Measurements from ENCODE around the gene RNF213. TPM values are rescaled to one million over a fixed set of nuclear protein-coding genes. Genes with fewer than 3 reads are reported as not detected.

RNF213 gene
- total and polyA plus RNA-seq, 2 donors (not counting 1 experiment from before 2014, with no cell fraction given): 36.8 to 245 TPM

GRCh38 chr17:80352991-80353665, 92.5 kb downstream of the RNF213 start:
- no peak for TF ChIP-seq EZH2 (IDR thresholded peaks at IDR 0.05; ENCODE audit: low read length, missing control alignments)
- no peak for TF ChIP-seq CTCF (conservative IDR thresholded peaks at IDR 0.05 in 1 of 2, IDR thresholded peaks at IDR 0.05 in 1 of 2; ENCODE audit: low read depth in 1 of 2, low read length in 2 of 2)
- no peak overlapping the region for H3K4me2 ChIP-seq (ENCODE audit: extremely low read depth, insufficient read depth, low read length)
- H3K4me1 ChIP-seq (ENCODE audit: control insufficient read depth, extremely low read depth, insufficient read depth, low read length): no peaks in the 10 kb centered on the region
- no peak overlapping the region for H3K4me3 ChIP-seq (replicated peaks in 1 of 4; ENCODE audit: control extremely low read depth in 1 of 4, insufficient read depth in 1 of 4, low read depth in 3 of 4, low read length in 4 of 4)
- DNase-seq (ENCODE audit: low read depth in 2 of 2): no peak
- H3K27ac ChIP-seq (ENCODE audit: insufficient read depth, low read length): no peak overlapping the region
- H3K27me3 ChIP-seq (ENCODE audit: control insufficient read depth, insufficient read depth, low read length): no peaks in the 10 kb centered on the region
- H2AFZ ChIP-seq (ENCODE audit: low read length): no peak overlapping the region
- H3K9me3 ChIP-seq (ENCODE audit: control insufficient read depth, insufficient read depth, low read depth, low read length): no peaks in the 10 kb centered on the region
- peaks cover 42% of the 10 kb centered on the region for H3K36me3 ChIP-seq (ENCODE audit: control insufficient read depth, insufficient read depth, low read length)
- H3K9ac ChIP-seq (ENCODE audit: insufficient read depth, low read length): no peak overlapping the region
- no peaks in the 10 kb centered on the region for H4K20me1 ChIP-seq (ENCODE audit: control insufficient read depth, extremely low read depth, insufficient read depth, low read length)
- no peaks in the 10 kb centered on the region for H3K79me2 ChIP-seq (ENCODE audit: control insufficient read depth, insufficient read depth, low read length)

- Histone ChIP-seq H3K4me2 (ENCODE audit: extremely low read depth, insufficient read depth, low read length) (no peak overlapping the region), H3K4me3 (replicated peaks in 1 of 4; ENCODE audit: control extremely low read depth in 1 of 4, insufficient read depth in 1 of 4, low read depth in 3 of 4, low read length in 4 of 4) (no peak overlapping the region), H3K9me3 (ENCODE audit: control insufficient read depth, insufficient read depth, low read depth, low read length) (no peaks in the 10 kb centered on the region), H3K4me1 (ENCODE audit: control insufficient read depth, extremely low read depth, insufficient read depth, low read length) (no peaks in the 10 kb centered on the region), H3K27me3 (ENCODE audit: control insufficient read depth, insufficient read depth, low read length) (no peaks in the 10 kb centered on the region), H4K20me1 (ENCODE audit: control insufficient read depth, extremely low read depth, insufficient read depth, low read length) (no peaks in the 10 kb centered on the region), H3K79me2 (ENCODE audit: control insufficient read depth, insufficient read depth, low read length) (no peaks in the 10 kb centered on the region), H3K9ac (ENCODE audit: insufficient read depth, low read length) (no peak overlapping the region), H3K27ac (ENCODE audit: insufficient read depth, low read length) (no peak overlapping the region), H2AFZ (ENCODE audit: low read length) (no peak overlapping the region), H3K36me3 (ENCODE audit: control insufficient read depth, insufficient read depth, low read length) (peaks cover 39% of the 10 kb centered on the region)
- TF ChIP-seq CTCF (conservative IDR thresholded peaks at IDR 0.05 in 1 of 2, IDR thresholded peaks at IDR 0.05 in 1 of 2; ENCODE audit: low read depth in 1 of 2, low read length in 2 of 2): no peak
- TF ChIP-seq EZH2 (IDR thresholded peaks at IDR 0.05; ENCODE audit: low read length, missing control alignments): no peak
- no peak for DNase-seq (ENCODE audit: low read depth in 2 of 2)
Measured at GRCh38 chr17:80353718-80354275, 93.1 kb downstream of the RNF213 start.

GRCh38 chr17:80354336-80354735, 93.7 kb downstream of the RNF213 start:
- no peaks in the 10 kb centered on the region for H3K27me3 ChIP-seq (ENCODE audit: control insufficient read depth, insufficient read depth, low read length)
- no peak overlapping the region for H3K9ac ChIP-seq (ENCODE audit: insufficient read depth, low read length)
- no peak overlapping the region for H2AFZ ChIP-seq (ENCODE audit: low read length)
- TF ChIP-seq EZH2 (IDR thresholded peaks at IDR 0.05; ENCODE audit: low read length, missing control alignments) (no peak), CTCF (conservative IDR thresholded peaks at IDR 0.05 in 1 of 2, IDR thresholded peaks at IDR 0.05 in 1 of 2; ENCODE audit: low read depth in 1 of 2, low read length in 2 of 2) (no peak)
- H3K36me3 ChIP-seq (ENCODE audit: control insufficient read depth, insufficient read depth, low read length): peaks cover 36% of the 10 kb centered on the region
- DNase-seq (ENCODE audit: low read depth in 2 of 2): no peak
- H3K79me2 ChIP-seq (ENCODE audit: control insufficient read depth, insufficient read depth, low read length): no peaks in the 10 kb centered on the region
- H4K20me1 ChIP-seq (ENCODE audit: control insufficient read depth, extremely low read depth, insufficient read depth, low read length): no peaks in the 10 kb centered on the region
- H3K4me3 ChIP-seq (replicated peaks in 1 of 4; ENCODE audit: control extremely low read depth in 1 of 4, insufficient read depth in 1 of 4, low read depth in 3 of 4, low read length in 4 of 4): no peak overlapping the region
- H3K27ac ChIP-seq (ENCODE audit: insufficient read depth, low read length): no peak overlapping the region
- H3K4me1 ChIP-seq (ENCODE audit: control insufficient read depth, extremely low read depth, insufficient read depth, low read length): no peaks in the 10 kb centered on the region
- no peak overlapping the region for H3K4me2 ChIP-seq (ENCODE audit: extremely low read depth, insufficient read depth, low read length)
- no peaks in the 10 kb centered on the region for H3K9me3 ChIP-seq (ENCODE audit: control insufficient read depth, insufficient read depth, low read depth, low read length)

Data from fibroblast of lung (primary cell).